HL-60/S4 (cell line): ENCODE measurements around the gene SLC30A5.

ENCODE experiments used
- in situ Hi-C: fragments of 300-500 bp; cut with MboI; formaldehyde crosslinking; loops from 2 replicates; pipeline ENCODE4 v1.14.3; 2022; ENCODE audit warnings: low sequenced_read_pairs

The SLC30A5 gene

GRCh38 chr5:69166686-69167492, 73.1 kb downstream of the SLC30A5 start, which contains the start of gene CCNB1:
Gene CCNB1, plus strand, starts transcription at chr5:69167150. Its CDS starts 113 bp downstream, at chr5:69167263.
- in situ Hi-C loops: no loop called here

GRCh38 chr5:69167493-69167855, 73.7 kb downstream of the SLC30A5 start:
- in situ Hi-C loops: no loop called here

GRCh38 chr5:69167929-69168328, 74.1 kb downstream of the SLC30A5 start:
- in situ Hi-C loops: no loop called here

- in situ Hi-C loops: no loop called here
These were observed 76.7 kb downstream of the SLC30A5 start for GRCh38 chr5:69170495-69170894.

- in situ Hi-C loops: no loop called here
These were observed 77.2 kb downstream of the SLC30A5 start for GRCh38 chr5:69170969-69171368.
